Hippocampal formation (tissue), 2 donors: Measurements from ENCODE around the gene ERMAP.

Source experiments
- DNase-seq, 2 donors: peaks; one replicate each; lab custom pipeline; 2025; lab: John Stamatoyannopoulos, UW

ERMAP gene

GRCh38 chr1:42873670-42874069 lies 56.7 kb downstream of the ERMAP start:
- DNase-seq: no peak

- DNase-seq: no peak
Observed at GRCh38 chr1:42876009-42876408, 59.1 kb downstream of the ERMAP start.

DNA sequence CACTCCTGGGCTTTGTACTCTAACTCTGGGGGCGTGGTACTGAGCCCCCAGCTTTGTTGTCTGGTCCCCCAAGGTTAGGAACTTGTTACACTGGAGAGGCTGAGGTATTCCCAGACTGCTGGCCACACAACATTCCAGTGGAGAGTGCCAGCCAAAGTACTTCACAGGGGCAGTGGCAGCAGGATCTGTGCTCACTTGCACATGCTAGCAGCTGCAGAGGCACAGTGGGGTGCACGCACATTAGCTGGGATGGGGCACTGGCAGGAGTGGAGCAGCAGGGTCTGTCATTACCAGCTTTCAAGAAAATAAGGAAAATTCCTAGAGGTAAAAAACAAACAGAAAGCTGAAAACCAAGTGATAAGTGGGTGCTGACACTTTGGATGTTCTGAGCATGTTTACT lies 60.5 kb downstream of the ERMAP start:
- DNase-seq: no peak

GRCh38 chr1:42880384-42880783 lies 63.5 kb downstream of the ERMAP start:
- DNase-seq: no peak

DNA sequence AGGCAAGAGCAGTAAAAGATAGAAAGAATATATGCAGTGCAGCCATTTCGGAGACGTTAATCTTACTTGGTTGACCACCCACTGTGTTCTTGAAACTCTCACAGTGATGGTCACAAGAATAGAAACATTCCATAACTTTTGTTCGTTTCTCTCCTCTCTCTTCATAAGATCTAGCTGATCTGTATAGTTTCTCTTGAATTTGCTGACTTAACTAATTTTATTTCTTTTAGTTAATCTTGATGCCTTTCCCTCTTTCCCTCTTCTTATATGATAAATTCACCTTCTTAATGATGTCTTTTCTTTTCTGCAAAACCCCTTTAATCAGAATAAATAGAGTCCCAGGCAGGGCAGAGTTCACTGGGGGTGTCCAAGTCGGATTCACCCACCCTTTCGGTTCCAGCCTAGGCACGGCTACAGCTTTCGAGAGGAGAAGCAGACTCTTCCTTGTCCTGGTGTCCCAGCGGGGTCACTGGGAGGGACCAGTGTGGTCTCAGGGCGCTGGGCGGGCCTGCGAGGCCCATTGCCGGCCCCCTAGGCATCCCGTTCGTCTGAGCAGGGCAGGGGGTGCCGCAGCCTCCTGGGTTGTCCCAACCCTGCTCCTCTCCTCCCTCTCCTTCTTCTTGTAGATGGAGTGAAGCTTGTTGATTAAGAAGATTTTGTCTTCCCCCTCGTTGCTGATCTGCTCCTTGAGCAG lies 69.3 kb downstream of the ERMAP start:
- no peak for DNase-seq

DNA sequence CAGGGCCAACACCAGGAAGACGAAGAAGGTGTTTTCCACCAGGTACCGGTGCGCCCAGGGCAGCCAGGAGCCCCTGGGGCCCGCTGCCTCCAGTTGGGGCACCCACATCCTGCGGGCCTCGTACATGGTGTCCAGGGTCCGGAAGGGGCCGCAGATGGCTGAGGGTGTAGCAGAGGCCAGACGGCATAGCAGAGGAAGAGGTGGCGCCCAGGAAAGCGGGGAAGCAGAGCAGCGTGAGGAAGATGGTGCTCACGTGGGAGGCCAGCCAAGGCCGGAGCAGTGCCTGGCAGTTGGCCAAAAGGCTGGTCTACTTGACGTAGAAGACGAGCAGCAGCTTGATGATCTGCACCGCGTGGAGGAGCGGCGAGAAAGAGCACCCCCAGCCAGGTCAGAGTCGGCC lies 69.9 kb downstream of the ERMAP start:
- no peak for DNase-seq

DNA sequence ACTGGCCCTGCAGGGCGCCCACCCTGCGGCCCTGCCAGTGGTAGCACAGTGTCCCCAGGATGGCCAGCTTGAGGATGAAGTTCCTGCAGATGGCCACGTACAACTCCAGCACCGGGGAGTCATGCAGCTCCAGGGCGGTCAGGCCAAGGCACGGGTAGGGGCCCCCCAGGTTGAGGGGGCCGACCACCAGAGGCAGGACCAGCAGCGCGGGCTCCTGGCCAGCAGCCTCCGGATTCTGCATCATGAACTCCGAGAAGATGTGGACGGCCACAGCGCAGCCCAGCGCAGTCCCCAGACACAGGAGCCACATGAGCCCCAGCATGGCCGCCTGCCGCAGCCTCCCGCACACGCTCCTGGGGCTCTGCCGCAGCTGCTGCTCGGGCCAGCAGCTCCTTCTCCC lies 70.4 kb downstream of the ERMAP start:
- no peak for DNase-seq

GRCh38 chr1:42888013-42888633 lies 71.2 kb downstream of the ERMAP start:
- no peak for DNase-seq

DNA sequence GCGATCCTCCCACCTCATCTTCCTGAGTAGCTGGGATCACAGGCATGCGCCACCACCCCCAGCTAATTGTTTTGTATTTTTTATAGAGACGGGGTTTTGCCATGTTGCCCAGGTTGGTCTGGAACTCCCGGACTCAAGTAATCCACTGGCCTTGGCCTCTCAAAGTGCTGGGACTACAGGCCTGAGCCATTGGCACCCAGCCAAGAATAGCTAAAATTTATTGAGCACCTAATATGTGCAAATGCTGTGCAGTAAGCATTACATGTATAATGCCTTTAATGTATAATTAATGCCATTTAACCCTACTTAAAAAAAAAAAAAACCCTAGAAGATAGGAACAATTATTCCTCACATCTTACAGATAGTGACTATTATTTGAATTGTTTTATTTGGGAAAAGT lies 72.3 kb downstream of the ERMAP start:
- DNase-seq: no peak

DNA sequence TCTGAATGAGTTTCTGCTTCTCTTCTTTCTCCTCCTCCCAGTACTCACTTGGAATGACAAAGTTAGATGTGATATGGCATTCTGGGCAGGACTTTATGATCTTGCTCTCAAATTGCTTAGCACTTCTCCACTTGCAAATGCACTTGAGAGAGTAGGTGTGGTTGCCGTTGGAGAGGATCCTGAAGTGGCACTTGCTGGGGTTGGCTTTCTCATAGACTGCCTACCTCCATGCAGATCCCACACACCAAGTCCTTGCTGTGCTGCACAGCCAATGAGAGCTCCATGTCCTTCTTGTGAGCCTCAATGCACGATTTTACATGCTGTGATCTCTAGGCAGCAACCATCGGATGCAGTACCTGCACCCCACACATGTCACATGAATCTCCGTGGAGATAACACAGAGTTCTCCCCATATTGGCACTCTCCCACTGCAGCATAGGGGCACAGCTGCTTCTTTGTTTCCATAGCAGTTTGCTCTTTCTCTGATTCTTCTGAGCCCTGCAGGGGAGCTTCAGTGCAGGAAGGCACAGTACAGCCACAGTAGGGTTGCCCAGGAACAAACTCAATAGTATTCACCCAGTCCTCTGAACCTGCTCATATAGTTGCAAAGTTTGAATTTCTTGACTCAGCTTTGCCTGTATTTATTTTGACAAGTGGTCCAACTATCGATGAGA lies 74.7 kb downstream of the ERMAP start:
- DNase-seq: no peak
